ENCODE results near the gene WDR20.

GRCh38 chr14:102182936-102183619 lies 43.4 kb downstream of the WDR20 start:
- TF ChIP-seq, protein P1, sequence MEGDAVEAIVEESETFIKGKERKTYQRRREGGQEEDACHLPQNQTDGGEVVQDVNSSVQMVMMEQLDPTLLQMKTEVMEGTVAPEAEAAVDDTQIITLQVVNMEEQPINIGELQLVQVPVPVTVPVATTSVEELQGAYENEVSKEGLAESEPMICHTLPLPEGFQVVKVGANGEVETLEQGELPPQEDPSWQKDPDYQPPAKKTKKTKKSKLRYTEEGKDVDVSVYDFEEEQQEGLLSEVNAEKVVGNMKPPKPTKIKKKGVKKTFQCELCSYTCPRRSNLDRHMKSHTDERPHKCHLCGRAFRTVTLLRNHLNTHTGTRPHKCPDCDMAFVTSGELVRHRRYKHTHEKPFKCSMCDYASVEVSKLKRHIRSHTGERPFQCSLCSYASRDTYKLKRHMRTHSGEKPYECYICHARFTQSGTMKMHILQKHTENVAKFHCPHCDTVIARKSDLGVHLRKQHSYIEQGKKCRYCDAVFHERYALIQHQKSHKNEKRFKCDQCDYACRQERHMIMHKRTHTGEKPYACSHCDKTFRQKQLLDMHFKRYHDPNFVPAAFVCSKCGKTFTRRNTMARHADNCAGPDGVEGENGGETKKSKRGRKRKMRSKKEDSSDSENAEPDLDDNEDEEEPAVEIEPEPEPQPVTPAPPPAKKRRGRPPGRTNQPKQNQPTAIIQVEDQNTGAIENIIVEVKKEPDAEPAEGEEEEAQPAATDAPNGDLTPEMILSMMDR (IDR thresholded peaks at IDR 0.05; ENCODE audit: poor library complexity): no peak
- no peak for TF ChIP-seq EZH2 (IDR thresholded peaks at IDR 0.05; ENCODE audit: borderline replicate concordance)

All from hepatocyte (in vitro differentiated cells).